Right lung (tissue), 10 donors: Measurements from ENCODE around the gene SYT12. TPM values are rescaled to one million over a fixed set of nuclear protein-coding genes. Genes with fewer than 3 reads are reported as not detected.
"Not testable (repeated sequence)": the region's sequence is repeated elsewhere in the genome, so short reads cannot be mapped to it uniquely, and the experiment has no call there.

Source experiments
- DNase-seq, 2 donors: peaks; one replicate each; pipeline ENCODE4 v3.0.0-alpha.2; 2013
- long read RNA-seq, 8 donors: transcript quantifications; one replicate each; lab custom pipeline, GENCODE V29; 2026
- polyA plus RNA-seq, 5 donors: library from polyadenylated mRNA; unstranded; fragments of 120-200 nt; gene quantifications; one replicate each; pipeline versions ENCODE4 v1.2.1 to v1.2.3, GENCODE V29; 2013; ENCODE audit warnings: inconsistent platforms in 1 of 5, low replicate concordance in 1 of 5; ENCODE audit not compliant: insufficient read length in 5 of 5, insufficient read depth in 1 of 5

Gene SYT12
- under 1 TPM; 0.04 to 0.31 (median 0.10) TPM for polyA plus RNA-seq
- long read RNA-seq, donor 1 = 0 reads
- long read RNA-seq, donor 2 = 0 reads
- long read RNA-seq, donor 3 = 0 reads
- long read RNA-seq, donor 4 = 0 reads
- long read RNA-seq, donor 5 = 0 reads
- long read RNA-seq, donor 6 = 0 reads
- long read RNA-seq, donor 7 = 0 reads
- long read RNA-seq, donor 8 = 0 reads

- no peak for DNase-seq
Measured at GRCh38 chr11:67022961-67023956, at the start of gene SYT12. Gene SYT12 (plus strand): TSS chr11:67023134. CDS start chr11:67030145, 7,011 bp downstream.

GRCh38 chr11:66973956-66974580, 48.9 kb upstream of the SYT12 start:
- no peak for DNase-seq

GRCh38 chr11:66974724-66975404, 48.1 kb upstream of the SYT12 start, which contains the start of gene C11orf86:
Gene C11orf86 (plus strand): TSS chr11:66975304. CDS start chr11:66975363, 59 bp downstream.
- no peak for DNase-seq

- DNase-seq = no peak
Measured at GRCh38 chr11:66975405-66976027, 47.4 kb upstream of the SYT12 start.

GRCh38 chr11:66976028-66976467, 46.9 kb upstream of the SYT12 start:
- no peak for DNase-seq

GRCh38 chr11:66976925-66977324, 46.0 kb upstream of the SYT12 start:
- DNase-seq = no peak

GRCh38 chr11:66978229-66978628, 44.7 kb upstream of the SYT12 start:
- no peak for DNase-seq

GRCh38 chr11:66978717-66979116, 44.2 kb upstream of the SYT12 start:
- DNase-seq = no peak

GRCh38 chr11:66979336-66979980, 43.5 kb upstream of the SYT12 start:
- no peak for DNase-seq

- peak; percentile 52 to 54 for DNase-seq
Measured at GRCh38 chr11:66981976-66982578, 40.9 kb upstream of the SYT12 start.

GRCh38 chr11:66983275-66983924, 39.5 kb upstream of the SYT12 start:
- no peak for DNase-seq

- no peak for DNase-seq
Measured at GRCh38 chr11:66985508-66986177, 37.3 kb upstream of the SYT12 start.

- no peak for DNase-seq
Measured at GRCh38 chr11:66986178-66986545, 36.8 kb upstream of the SYT12 start.

- no peak for DNase-seq
Measured at GRCh38 chr11:66987158-66987620, 35.7 kb upstream of the SYT12 start.

GRCh38 chr11:66987924-66988637, 34.9 kb upstream of the SYT12 start:
- DNase-seq = no peak

- not testable (repeated sequence) for DNase-seq
Measured at GRCh38 chr11:66988741-66989140, 34.2 kb upstream of the SYT12 start.

GRCh38 chr11:66989360-66989759, 33.6 kb upstream of the SYT12 start:
- DNase-seq = not testable (repeated sequence)

- no peak for DNase-seq
Measured at GRCh38 chr11:66992041-66992440, 30.9 kb upstream of the SYT12 start.
